Common myeloid progenitor, CD34-positive (primary cell): ENCODE results near the gene SRRM5.

Source experiments
- CTCF ChIA-PET: fragments of 350-600 bp; sonication (Branson Sonifier 250); formaldehyde crosslinking; loops from one replicate; lab custom pipeline; 2021; ENCODE audit warnings: antibody characterized with exemption; lab: Charles Lee
- POLR2A ChIA-PET: fragments of 350-600 bp; sonication (Branson Sonifier 250); formaldehyde crosslinking; loops from one replicate; lab custom pipeline; 2021; ENCODE audit warnings: antibody characterized with exemption; lab: Charles Lee
- DNase-seq, 3 donors: peaks; one replicate each; pipeline versions ENCODE4 v3.0.0 to v3.0.0-alpha.2; 2013
- H3K27ac ChIP-seq, 2 experiments: 1 replicate in 1 of 2; 2 replicates in 1 of 2; pipeline ENCODE4 v1.7.0; 2013; ENCODE audit warnings: inconsistent platforms in 2 of 2, low read length in 2 of 2, mild to moderate bottlenecking in 2 of 2, low read depth in 1 of 2, moderate library complexity in 1 of 2; ENCODE audit not compliant: severe bottlenecking in 2 of 2, insufficient read depth in 1 of 2, poor library complexity in 1 of 2
- H3K27me3 ChIP-seq, 5 experiments: replicated peaks in 2 of 5; 1 replicate in 3 of 5; 2 replicates in 2 of 5; pipeline versions ENCODE4 v1.6.1 to v1.7.0; 2013; ENCODE audit warnings: low read length in 4 of 5, mild to moderate bottlenecking in 2 of 5, moderate library complexity in 2 of 5, inconsistent platforms in 1 of 5; ENCODE audit not compliant: insufficient read depth in 5 of 5, control insufficient read depth in 4 of 5
- H3K36me3 ChIP-seq, 4 experiments: 1 replicate in 2 of 4; 2 replicates in 2 of 4; pipeline versions ENCODE4 v1.6.1 to v1.7.0; 2013; ENCODE audit warnings: low read length in 3 of 4, control low read depth in 1 of 4, mild to moderate bottlenecking in 1 of 4; ENCODE audit not compliant: control insufficient read depth in 4 of 4, insufficient read depth in 4 of 4
- H3K4me1 ChIP-seq, 4 experiments: 1 replicate in 3 of 4; 2 replicates in 1 of 4; pipeline versions ENCODE4 v1.6.1 to v1.7.1; 2013; ENCODE audit warnings: low read length in 3 of 4, mild to moderate bottlenecking in 3 of 4, control low read depth in 1 of 4, inconsistent platforms in 1 of 4, moderate library complexity in 1 of 4; ENCODE audit not compliant: control insufficient read depth in 4 of 4, insufficient read depth in 4 of 4; ENCODE audit errors: control extremely low read depth in 1 of 4
- H3K4me3 ChIP-seq, 7 experiments: 1 replicate in 4 of 7; 2 replicates in 3 of 7; pipeline versions ENCODE4 v1.5.1 to v1.7.0; 2013; ENCODE audit warnings: mild to moderate bottlenecking in 7 of 7, low read length in 6 of 7, moderate library complexity in 6 of 7, inconsistent platforms in 2 of 7, low read depth in 2 of 7, control low read depth in 1 of 7; ENCODE audit not compliant: insufficient read depth in 4 of 7, control insufficient read depth in 1 of 7; ENCODE audit errors: extremely low read depth in 1 of 7
- H3K9me3 ChIP-seq, 5 experiments: 1 replicate in 4 of 5; 2 replicates in 1 of 5; pipeline versions ENCODE4 v1.6.1 to v1.7.1; 2013; ENCODE audit warnings: low read length in 4 of 5, mild to moderate bottlenecking in 2 of 5, inconsistent platforms in 1 of 5, low read depth in 1 of 5, moderate library complexity in 1 of 5; ENCODE audit not compliant: control insufficient read depth in 4 of 5, insufficient read depth in 2 of 5; ENCODE audit errors: control extremely low read depth in 1 of 5
- WGBS: methylation state at CpG from one replicate; pipeline ENCODE4 v1.1.5; 2013; ENCODE audit not compliant: insufficient coverage; 5-methylcytosine and 5-hydroxymethylcytosine counted together

SRRM5 gene

GRCh38 chr19:43640424-43640757, 28.5 kb downstream of the SRRM5 start:
- CTCF ChIA-PET, result interaction anchor here (1.3 kb wide), 1 partner anchor 10 kb away, joined by 4 read pairs; no protein-coding TSS in a partner anchor
- H3K27me3 ChIP-seq, result peaks cover 5 to 53% (median 32%) of the 10 kb centered on the region in 5 experiments
- no peaks in the 10 kb centered on the region for H3K36me3 ChIP-seq
- DNase-seq, result no peak
- peak overlapping the region in 6 of 7 experiments; percentile 26 to 70 (median 51) for H3K4me3 ChIP-seq
- H3K4me1 ChIP-seq, result peaks cover 0 to 15% (median 10%) of the 10 kb centered on the region in 4 experiments
- WGBS, result no CpG with 5 or more reads among the region's 9 CpGs
- POLR2A ChIA-PET, result no interaction called here
- H3K27ac ChIP-seq, result no peak overlapping the region
- H3K9me3 ChIP-seq, result no peaks in the 10 kb centered on the region

GRCh38 chr19:43641333-43641732, 29.4 kb downstream of the SRRM5 start:
- peaks cover 0 to 2% (median 0%) of the 10 kb centered on the region in 5 experiments for H3K9me3 ChIP-seq
- H3K27me3 ChIP-seq, result peaks cover 5 to 47% (median 30%) of the 10 kb centered on the region in 5 experiments
- no peak overlapping the region for H3K4me3 ChIP-seq
- POLR2A ChIA-PET, result no interaction called here
- CTCF ChIA-PET, result interaction anchor here (1.0 to 2.5 kb wide), 6 partner anchors 9 to 86 kb away, joined by 3 to 6 read pairs (median 4); no protein-coding TSS in a partner anchor
- DNase-seq, result no peak
- H3K36me3 ChIP-seq, result peaks cover 0 to 2% (median under 1%) of the 10 kb centered on the region in 4 experiments
- 94% methylated on average over 2 of the region's 2 CpGs for WGBS
- no peak overlapping the region for H3K27ac ChIP-seq
- peaks cover 0 to 15% (median 10%) of the 10 kb centered on the region in 4 experiments for H3K4me1 ChIP-seq

- DNase-seq, result no peak
- 89% methylated on average over 3 of the region's 4 CpGs for WGBS
- ChIA-PET POLR2A (no interaction called here), CTCF (interaction anchor here (1.3 to 2.5 kb wide), 2 partner anchors 10 to 43 kb away, joined by 3 to 6 read pairs; no protein-coding TSS in a partner anchor)
- peaks cover 0 to 13% (median 10%) of the 10 kb centered on the region in 4 experiments for H3K4me1 ChIP-seq
- peaks cover 0 to 2% (median 0%) of the 10 kb centered on the region in 5 experiments for H3K9me3 ChIP-seq
- peaks cover 5 to 39% (median 22%) of the 10 kb centered on the region in 5 experiments for H3K27me3 ChIP-seq
- no peak overlapping the region for H3K4me3 ChIP-seq
- peaks cover 0 to 8% (median 4%) of the 10 kb centered on the region in 4 experiments for H3K36me3 ChIP-seq
- H3K27ac ChIP-seq, result no peak overlapping the region
Observed at GRCh38 chr19:43642531-43642930, 30.6 kb downstream of the SRRM5 start.

- H3K27me3 ChIP-seq, result peaks cover 0 to 31% (median 18%) of the 10 kb centered on the region in 5 experiments
- H3K9me3 ChIP-seq, result peaks cover 0 to 2% (median 0%) of the 10 kb centered on the region in 5 experiments
- ChIA-PET POLR2A (no interaction called here), CTCF (interaction anchor here (1.3 kb wide), 2 partner anchors 43 to 119 kb away, joined by 3 read pairs; no protein-coding TSS in a partner anchor)
- H3K4me1 ChIP-seq, result peaks cover 0 to 13% (median 10%) of the 10 kb centered on the region in 4 experiments
- no peak for DNase-seq
- H3K27ac ChIP-seq, result no peak overlapping the region
- WGBS, result no CpG with 5 or more reads among the region's 3 CpGs
- H3K4me3 ChIP-seq, result no peak overlapping the region
- peaks cover 0 to 11% (median 6%) of the 10 kb centered on the region in 4 experiments for H3K36me3 ChIP-seq
Observed at GRCh38 chr19:43643326-43643725, 31.4 kb downstream of the SRRM5 start.

GRCh38 chr19:43644181-43644580, 32.3 kb downstream of the SRRM5 start:
- WGBS, result 86% methylated on average over 9 of the region's 13 CpGs
- Histone ChIP-seq H3K4me1 (peaks cover 0 to 11% (median 9%) of the 10 kb centered on the region in 4 experiments), H3K4me3 (no peak overlapping the region), H3K9me3 (peaks cover 0 to 2% (median 0%) of the 10 kb centered on the region in 5 experiments), H3K36me3 (peaks cover 6 to 16% (median 7%) of the 10 kb centered on the region in 4 experiments), H3K27ac (no peak overlapping the region), H3K27me3 (peaks cover 0 to 23% (median 11%) of the 10 kb centered on the region in 5 experiments)
- ChIA-PET POLR2A (no interaction called here), CTCF (interaction anchor here (1.3 kb wide), 1 partner anchor 120 kb away, joined by 3 read pairs; no protein-coding TSS in a partner anchor)
- DNase-seq, result no peak

GRCh38 chr19:43648633-43649032, 36.7 kb downstream of the SRRM5 start:
- ChIA-PET POLR2A (no interaction called here), CTCF (interaction anchor here (1.4 to 1.9 kb wide), 3 partner anchors 17 to 94 kb away, joined by 3 to 8 read pairs (median 6); no protein-coding TSS in a partner anchor)
- Histone ChIP-seq H3K36me3 (peaks cover 6 to 18% (median 12%) of the 10 kb centered on the region in 4 experiments), H3K9me3 (peaks cover 0 to 2% (median 0%) of the 10 kb centered on the region in 5 experiments), H3K4me3 (no peak overlapping the region), H3K27me3 (no peaks in the 10 kb centered on the region), H3K4me1 (no peaks in the 10 kb centered on the region), H3K27ac (no peak overlapping the region)
- WGBS, result 95% methylated on average over 4 of the region's 6 CpGs
- DNase-seq, result no peak

GRCh38 chr19:43649514-43649913, 37.6 kb downstream of the SRRM5 start:
- no peaks in the 10 kb centered on the region for H3K27me3 ChIP-seq
- H3K9me3 ChIP-seq, result peaks cover 0 to 2% (median 0%) of the 10 kb centered on the region in 5 experiments
- H3K36me3 ChIP-seq, result peaks cover 6 to 19% (median 12%) of the 10 kb centered on the region in 4 experiments
- CTCF ChIA-PET, result interaction anchor here (1.7 to 1.9 kb wide), 2 partner anchors 16 to 95 kb away, joined by 6 to 8 read pairs; no protein-coding TSS in a partner anchor
- no peak overlapping the region for H3K27ac ChIP-seq
- 100% methylated on average over 2 of the region's 2 CpGs for WGBS
- DNase-seq, result no peak
- H3K4me1 ChIP-seq, result no peaks in the 10 kb centered on the region
- POLR2A ChIA-PET, result no interaction called here
- no peak overlapping the region for H3K4me3 ChIP-seq
